GM21723 (cell line): ENCODE measurements around the gene TMEM181.
"Not testable (repeated sequence)": the region's sequence is repeated elsewhere in the genome, so short reads cannot be mapped to it uniquely, and the experiment has no call there.

Experiments
- ATAC-seq: cut with Tn5 transposase; IDR thresholded peaks from one replicate; pipeline ENCODE4 v1.9.1; 2021; ENCODE audit warnings: mild to moderate bottlenecking, moderate library complexity; ENCODE audit not compliant: unreplicated experiment

Gene TMEM181

GRCh38 chr6:158633127-158633526 lies 73.2 kb downstream of the TMEM181 start:
- no peak for ATAC-seq

DNA sequence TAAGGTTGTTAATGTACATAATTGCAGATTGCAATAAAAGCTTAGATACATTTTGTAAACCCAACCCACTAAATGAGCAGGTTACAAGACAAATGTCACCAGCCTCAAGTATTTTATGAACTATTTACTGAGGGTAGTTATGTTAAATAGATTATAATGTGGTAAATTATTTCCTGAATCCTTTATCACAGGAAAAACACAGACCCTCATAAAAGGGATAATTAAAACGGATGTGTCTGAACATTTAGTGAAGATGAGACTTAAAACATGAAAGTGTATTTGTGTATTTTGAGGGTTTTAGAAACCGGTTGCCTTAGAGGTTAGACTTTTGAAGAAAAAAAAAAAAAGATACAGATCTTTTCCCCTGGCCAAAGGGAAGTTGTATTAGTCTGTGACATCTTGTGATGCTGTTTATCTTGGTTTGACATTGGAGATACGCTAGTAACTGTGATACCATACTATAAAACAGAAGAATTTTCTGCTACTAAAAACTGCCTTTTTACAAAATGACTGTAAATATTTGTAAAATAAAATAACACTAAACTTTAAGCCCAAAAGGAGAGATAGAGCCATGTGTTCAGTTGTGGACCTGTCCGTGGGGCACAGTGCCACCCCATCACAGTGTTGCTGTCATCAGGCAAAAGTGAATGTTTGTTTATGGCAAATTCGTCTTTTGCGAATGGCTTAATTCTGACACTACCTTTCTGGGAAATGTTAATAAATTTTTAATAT lies 75.0 kb downstream of the TMEM181 start:
- no peak for ATAC-seq

DNA sequence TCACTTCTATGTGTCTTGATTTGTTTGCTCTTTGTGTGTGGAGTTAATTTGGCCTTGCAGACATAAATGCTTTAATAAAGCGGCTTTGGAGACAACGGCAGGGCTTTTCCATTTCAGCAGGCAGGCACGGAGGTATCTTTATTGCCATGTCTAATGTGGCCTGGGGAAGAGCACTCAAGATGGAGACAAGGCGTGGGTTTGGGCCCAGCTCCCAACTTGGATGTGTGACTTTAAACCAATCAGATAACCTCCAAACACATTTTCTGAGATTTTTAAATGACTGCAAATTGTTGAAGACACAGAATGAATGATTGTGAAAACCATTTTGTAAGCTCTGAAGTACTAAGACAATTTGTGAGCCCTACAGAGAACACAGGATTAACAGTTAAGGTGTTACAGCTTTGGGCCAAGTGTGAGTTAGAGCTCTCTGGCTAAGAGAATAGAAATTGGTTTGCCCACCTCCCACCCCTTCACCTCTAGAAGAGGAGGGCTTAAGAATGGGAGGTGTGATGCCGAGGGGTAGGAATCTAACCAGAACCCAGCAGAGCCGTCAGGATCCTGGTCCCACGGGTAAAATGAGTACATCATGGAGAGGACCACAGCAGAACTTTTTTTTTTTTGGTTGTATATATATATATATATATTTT lies 75.7 kb downstream of the TMEM181 start:
- ATAC-seq, result no peak

GRCh38 chr6:158636778-158637177 lies 76.9 kb downstream of the TMEM181 start:
- no peak for ATAC-seq

- no peak for ATAC-seq
Observed at GRCh38 chr6:158638324-158638854, 78.5 kb downstream of the TMEM181 start.

DNA sequence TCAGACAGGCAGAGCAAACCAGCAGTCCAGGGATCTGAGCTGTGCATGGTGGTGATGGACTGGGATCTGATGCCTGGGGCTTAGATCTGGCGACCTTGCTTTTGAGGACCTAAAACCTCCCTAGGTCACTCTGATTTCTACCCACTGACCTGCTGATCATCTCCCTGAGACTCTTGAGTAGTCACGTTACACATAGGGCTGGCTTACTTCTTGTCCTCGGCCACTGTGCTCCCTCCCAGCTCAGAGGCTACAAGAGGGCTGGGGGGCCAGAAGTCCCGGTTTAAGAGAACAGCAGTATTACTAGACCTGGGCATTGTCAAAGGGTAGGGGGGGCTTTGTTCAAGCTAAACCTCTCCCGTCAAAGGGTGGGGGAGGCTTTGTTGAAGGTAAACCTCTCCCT lies 79.2 kb downstream of the TMEM181 start:
- ATAC-seq, result no peak

DNA sequence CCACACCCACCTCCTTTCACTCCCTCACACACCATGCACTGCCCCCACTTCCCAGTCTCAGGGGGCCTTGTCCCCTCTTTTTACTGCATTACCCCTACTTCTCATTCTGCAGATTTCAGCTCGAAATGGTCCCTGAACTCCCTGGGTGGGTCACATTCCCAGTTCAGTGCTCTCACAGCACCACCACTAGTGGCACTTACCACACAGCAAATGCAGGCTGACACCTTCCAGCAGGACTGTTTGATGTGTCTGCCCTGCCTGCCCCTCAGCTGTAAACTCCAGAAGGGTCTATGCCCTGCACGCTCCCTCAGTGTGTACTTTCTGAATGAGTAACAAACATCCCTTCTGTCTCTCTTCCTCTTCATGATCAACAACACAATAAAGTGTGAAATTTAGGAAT lies 80.6 kb downstream of the TMEM181 start:
- no peak for ATAC-seq

- no peak for ATAC-seq
Observed at GRCh38 chr6:158642097-158642601, 82.3 kb downstream of the TMEM181 start.

- ATAC-seq, result no peak
Observed at GRCh38 chr6:158643836-158644230, 83.9 kb downstream of the TMEM181 start.

- peak; percentile 62 for ATAC-seq
Observed at GRCh38 chr6:158644231-158645063, 84.6 kb downstream of the TMEM181 start, which contains the start of gene DYNLT1. DYNLT1 (minus strand) TSS chr6:158644743; CDS start chr6:158644708, 35 bp downstream.

DNA sequence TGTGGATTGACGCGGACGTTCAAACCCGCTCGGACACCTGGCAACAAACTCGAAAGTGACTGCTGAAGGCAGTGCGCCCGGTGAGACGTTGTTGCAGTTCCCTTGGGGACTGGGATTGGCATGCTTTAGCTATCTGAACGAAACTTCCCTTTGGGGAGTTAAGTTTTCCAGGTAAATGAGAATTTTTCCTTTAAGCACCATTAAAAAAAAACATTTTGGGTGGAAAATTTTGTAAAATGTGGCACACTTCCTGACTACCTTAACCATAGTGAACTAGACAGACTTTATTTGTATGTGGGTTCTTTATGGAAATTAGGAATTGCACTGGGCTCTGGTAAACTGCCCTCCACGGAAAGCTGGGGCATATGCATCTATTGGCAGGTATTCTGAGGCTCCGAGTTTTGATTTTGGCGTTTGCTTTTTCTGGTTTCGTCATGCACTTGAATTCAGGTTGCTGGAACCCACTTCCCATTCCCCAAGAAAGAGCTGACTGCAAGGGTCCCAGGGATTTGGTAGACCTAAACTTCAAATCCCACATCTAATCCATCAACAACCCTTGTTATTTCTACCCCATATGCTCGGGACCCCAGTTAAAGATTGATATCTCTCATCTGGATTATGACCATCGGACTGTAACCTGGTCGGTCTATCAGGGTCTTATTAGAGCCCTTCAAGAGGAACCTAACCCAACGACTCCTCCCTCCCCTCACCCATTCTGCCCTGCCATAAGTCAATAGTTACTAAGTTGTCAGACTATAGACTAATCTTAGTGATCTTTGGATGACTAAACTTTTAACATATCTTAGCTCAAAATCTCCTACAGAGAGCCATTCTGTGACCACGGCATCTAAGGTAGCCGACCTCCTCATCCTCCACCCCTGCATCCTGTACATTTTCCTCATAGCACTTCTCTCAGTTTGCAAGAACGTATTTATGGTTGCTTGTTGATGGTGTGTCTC lies 85.5 kb downstream of the TMEM181 start:
- no peak for ATAC-seq

- no peak for ATAC-seq
Observed at GRCh38 chr6:158646023-158646910, 86.4 kb downstream of the TMEM181 start.

GRCh38 chr6:158647501-158647900 lies 87.6 kb downstream of the TMEM181 start:
- no peak for ATAC-seq

GRCh38 chr6:158648682-158649131 lies 88.8 kb downstream of the TMEM181 start:
- peak; percentile 44 for ATAC-seq

DNA sequence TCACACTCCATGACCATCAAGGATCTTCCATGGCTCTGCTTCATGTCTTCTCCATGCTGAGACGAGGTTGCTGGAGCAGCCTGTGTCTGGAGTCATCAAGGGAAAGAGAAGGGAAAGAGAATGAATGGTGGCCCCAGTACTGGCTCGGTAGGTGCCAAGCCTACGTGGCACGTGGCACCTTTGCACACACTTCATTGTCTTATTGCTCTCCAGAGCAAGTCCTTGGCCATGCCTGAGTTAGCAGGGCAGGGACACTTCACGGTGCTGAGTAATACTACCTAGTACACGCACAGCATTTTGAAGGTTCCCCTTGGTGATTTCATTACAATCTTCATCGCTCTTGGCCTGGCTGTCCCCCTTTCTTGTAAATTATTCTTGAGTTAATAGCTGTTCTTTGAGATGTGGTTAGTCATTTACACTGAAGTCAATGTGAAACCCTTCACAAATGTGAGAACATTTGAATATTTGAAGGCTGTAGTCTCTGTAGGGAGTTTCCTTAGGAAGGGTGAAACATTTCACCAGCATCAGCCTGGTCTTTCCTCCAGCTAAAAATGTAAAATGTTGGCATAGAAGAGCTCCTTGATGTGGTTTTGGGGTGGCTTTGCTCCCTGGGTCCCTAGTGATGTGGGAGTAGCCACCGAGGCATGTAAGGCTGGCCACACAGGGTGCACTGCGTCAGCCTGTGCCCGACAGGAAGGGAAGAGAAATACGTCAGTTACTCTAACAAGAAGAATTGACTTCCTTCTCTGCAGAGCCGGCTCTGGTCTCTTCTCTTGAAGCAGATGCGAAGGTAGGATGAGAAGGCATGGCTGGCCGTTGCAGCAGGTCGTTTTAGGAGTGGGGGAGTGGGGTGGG lies 89.6 kb downstream of the TMEM181 start, which contains the start of gene SYTL3:
SYTL3 (plus strand) TSS at position 766 of the 855 bp plus-strand sequence. CDS start 13,215 bp downstream, outside the sequence.
- peak; percentile 56 for ATAC-seq

DNA sequence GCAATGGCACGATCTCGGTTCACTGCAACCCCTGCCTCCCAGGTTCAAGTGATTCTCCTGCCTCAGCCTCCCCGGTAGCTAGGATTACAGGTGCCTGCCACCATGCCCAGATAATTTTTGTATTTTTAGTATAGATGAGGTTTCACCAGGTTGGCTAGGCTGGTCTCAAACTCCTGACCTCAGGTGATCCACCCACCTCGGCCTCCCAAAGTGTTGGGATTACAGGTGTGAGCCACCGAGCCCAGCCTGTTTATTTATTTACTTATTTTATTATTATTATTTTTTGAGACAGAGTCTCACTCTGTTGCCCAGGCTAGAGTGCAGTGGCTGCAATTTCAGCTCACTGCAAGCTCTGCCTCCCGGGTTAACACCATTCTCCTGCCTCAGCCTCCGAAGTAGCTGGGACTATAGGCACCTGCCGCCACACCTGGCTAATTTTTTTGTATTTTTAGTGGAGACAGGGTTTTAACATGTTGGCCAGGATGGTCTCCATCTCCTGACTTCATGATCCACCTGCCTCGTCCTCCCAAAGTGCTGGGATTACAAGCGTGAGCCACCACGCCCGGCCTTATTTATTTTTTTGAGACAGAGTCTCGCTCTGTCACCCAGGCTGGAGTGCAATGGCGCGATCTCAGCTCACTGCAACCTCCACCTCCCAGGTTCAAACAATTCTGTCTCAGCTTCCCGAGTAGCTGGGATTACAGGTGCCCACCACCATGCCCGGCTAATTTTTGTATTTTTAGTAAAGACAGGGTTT lies 92.3 kb downstream of the TMEM181 start:
- not testable (repeated sequence) for ATAC-seq
